OCI-LY1 (cell line): ENCODE results near the gene CGB7.

Source experiments
- H2AFZ ChIP-seq: fragments of 200-600 bp; sonication (generic), shearing (Covaris generic); 2 replicates; pipeline ENCODE4 v1.6.0; 2014; ENCODE audit warnings: antibody characterized with exemption, mild to moderate bottlenecking, low read length
- H3F3A ChIP-seq: fragments of 200-600 bp; sonication (generic), shearing (Covaris generic); 2 replicates; pipeline ENCODE4 v1.6.0; 2014; ENCODE audit warnings: mild to moderate bottlenecking, antibody characterized with exemption, low read length, moderate library complexity; ENCODE audit not compliant: insufficient read depth
- H3K27ac ChIP-seq: fragments of 200-600 bp; sonication (generic); 2 replicates; pipeline ENCODE4 v1.5.1; 2014; ENCODE audit warnings: low read length, mixed run types, mild to moderate bottlenecking, low read depth; ENCODE audit not compliant: poor library complexity, severe bottlenecking
- H3K27me3 ChIP-seq: fragments of 200-600 bp; sonication (generic); 2 replicates; pipeline ENCODE4 v1.6.0; 2014; ENCODE audit warnings: antibody characterized with exemption, mild to moderate bottlenecking, low read length, moderate library complexity; ENCODE audit not compliant: insufficient read depth
- H3K36me3 ChIP-seq: fragments of 200-600 bp; sonication (generic); 2 replicates; pipeline ENCODE4 v1.6.1; 2014; ENCODE audit warnings: mild to moderate bottlenecking, antibody characterized with exemption, low read length, moderate library complexity, mixed read lengths; ENCODE audit not compliant: insufficient read depth
- H3K4me1 ChIP-seq: fragments of 200-600 bp; sonication (generic); 2 replicates; pipeline ENCODE4 v1.5.1; 2014; ENCODE audit warnings: mild to moderate bottlenecking, low read length, moderate library complexity; ENCODE audit not compliant: insufficient read depth, severe bottlenecking
- H3K4me2 ChIP-seq: fragments of 200-600 bp; sonication (generic), shearing (Covaris generic); 2 replicates; pipeline ENCODE4 v1.6.1; 2014; ENCODE audit warnings: low read length
- H3K4me3 ChIP-seq: fragments of 200-600 bp; sonication (generic); 2 replicates; pipeline ENCODE4 v1.5.1; 2014; ENCODE audit warnings: low read length, low read depth, mild to moderate bottlenecking, mixed read lengths; ENCODE audit not compliant: poor library complexity, severe bottlenecking
- H3K79me2 ChIP-seq: fragments of 200-600 bp; shearing (Covaris generic); 2 replicates; pipeline ENCODE4 v1.6.1; 2016; ENCODE audit warnings: mixed run types, low read length, mixed read lengths; ENCODE audit not compliant: insufficient read depth
- H3K9ac ChIP-seq: fragments of 200-600 bp; sonication (generic), shearing (Covaris generic); 2 replicates; pipeline ENCODE4 v1.6.1; 2014; ENCODE audit warnings: mild to moderate bottlenecking, low read length, mixed read lengths
- H3K9me2 ChIP-seq: fragments of 200-600 bp; sonication (generic), shearing (Covaris generic); 2 replicates; pipeline ENCODE4 v1.6.1; 2014; ENCODE audit warnings: low read depth, mild to moderate bottlenecking, low read length, mixed read lengths
- H3K9me3 ChIP-seq: fragments of 200-600 bp; shearing (Covaris generic); 2 replicates; pipeline ENCODE4 v1.6.1; 2014; ENCODE audit warnings: low read length, mixed read lengths
- H4K20me1 ChIP-seq: fragments of 200-600 bp; sonication (generic), shearing (Covaris generic); 2 replicates; pipeline ENCODE4 v1.6.0; 2016; ENCODE audit warnings: mild to moderate bottlenecking, low read length; ENCODE audit not compliant: insufficient read depth
- CTCF ChIP-seq: fragments of 200-600 bp; sonication (generic), shearing (Covaris generic); IDR thresholded peaks from 2 replicates; pipeline ENCODE4 v1.5.1; 2017; ENCODE audit warnings: mild to moderate bottlenecking, antibody characterized with exemption, low read length, moderate library complexity, mixed read lengths
- EZH2 ChIP-seq: fragments of 200-600 bp; sonication (generic), shearing (Covaris generic); IDR thresholded peaks from 2 replicates; pipeline ENCODE4 v1.8.0; 2017; ENCODE audit warnings: borderline replicate concordance, mixed run types, mild to moderate bottlenecking, antibody characterized with exemption, low read length, moderate library complexity, mixed read lengths

CGB7 gene

GRCh38 chr19:49064768-49065611 is 7.4 kb upstream of the CGB7 start, which contains the start of gene NTF4:
Gene NTF4 (minus strand): TSS chr19:49064818. CDS start chr19:49061997, 2,821 bp downstream.
- no peak within 1 kb of the TSS for H3K27ac ChIP-seq
- H3F3A ChIP-seq: no peaks in the 10 kb centered on the region
- H3K36me3 ChIP-seq: no peaks in the 10 kb centered on the region
- no peak within 1 kb of the TSS for H3K9ac ChIP-seq
- no peaks in the 10 kb centered on the region for H3K79me2 ChIP-seq
- TF ChIP-seq CTCF (no peak), EZH2 (no peak)
- peak within 1 kb of the TSS; percentile 16; the same call in 1 of the 2 replicates for H3K4me2 ChIP-seq
- peak within 1 kb of the TSS; percentile 5 for H3K4me3 ChIP-seq
- H3K9me2 ChIP-seq: no peaks in the 10 kb centered on the region
- no peaks in the 10 kb centered on the region for H3K9me3 ChIP-seq
- no peaks in the 10 kb centered on the region for H3K4me1 ChIP-seq
- H4K20me1 ChIP-seq: no peaks in the 10 kb centered on the region
- H3K27me3 ChIP-seq: peaks cover 14% of the 10 kb centered on the region
- H2AFZ ChIP-seq: no peak within 1 kb of the TSS

- TF ChIP-seq CTCF (no peak), EZH2 (no peak)
- Histone ChIP-seq H3K9me3 (no peaks in the 10 kb centered on the region), H3K9ac (no peak overlapping the region), H3K27ac (no peak overlapping the region), H3K4me3 (no peak overlapping the region), H3K27me3 (peaks cover 12% of the 10 kb centered on the region), H3K36me3 (no peaks in the 10 kb centered on the region), H4K20me1 (no peaks in the 10 kb centered on the region), H3K79me2 (no peaks in the 10 kb centered on the region), H3K9me2 (no peaks in the 10 kb centered on the region), H3K4me1 (no peaks in the 10 kb centered on the region), H3K4me2 (no peak overlapping the region), H2AFZ (no peak overlapping the region), H3F3A (no peaks in the 10 kb centered on the region)
Measured at GRCh38 chr19:49064029-49064629, 6.6 kb upstream of the CGB7 start.

- Histone ChIP-seq H3K9me3 (no peaks in the 10 kb centered on the region), H4K20me1 (no peaks in the 10 kb centered on the region), H3K9ac (no peak overlapping the region), H3K27me3 (peaks cover 10% of the 10 kb centered on the region; the same call in 1 of the 2 replicates), H3K9me2 (no peaks in the 10 kb centered on the region), H3K27ac (no peak overlapping the region), H2AFZ (no peak overlapping the region), H3K79me2 (no peaks in the 10 kb centered on the region), H3K4me2 (no peak overlapping the region), H3K4me1 (peaks cover 2% of the 10 kb centered on the region), H3F3A (no peaks in the 10 kb centered on the region), H3K36me3 (no peaks in the 10 kb centered on the region), H3K4me3 (no peak overlapping the region)
- TF ChIP-seq EZH2: no peak
- no peak for TF ChIP-seq CTCF
Measured at GRCh38 chr19:49061445-49061844, 3.9 kb upstream of the CGB7 start.
